GM18502 (cell line): ENCODE measurements around the gene PANX1.
"Not testable (repeated sequence)": the region's sequence is repeated elsewhere in the genome, so short reads cannot be mapped to it uniquely, and the experiment has no call there.

ENCODE experiments used
- ATAC-seq: cut with Tn5 transposase; IDR thresholded peaks from one replicate; pipeline ENCODE4 v1.9.1; 2021; ENCODE audit warnings: mild to moderate bottlenecking; ENCODE audit not compliant: unreplicated experiment, poor library complexity

The PANX1 gene

GRCh38 chr11:94128746-94129511, at the start of gene PANX1:
PANX1 (plus strand) TSS chr11:94128841; CDS start chr11:94129313, 472 bp downstream.
- peak; percentile 91 for ATAC-seq

- no peak for ATAC-seq
Observed at GRCh38 chr11:94084164-94084563, 44.5 kb upstream of the PANX1 start.

GRCh38 chr11:94088906-94089305, 39.7 kb upstream of the PANX1 start:
- ATAC-seq = no peak

- ATAC-seq = no peak
Observed at GRCh38 chr11:94089341-94089740, 39.3 kb upstream of the PANX1 start.

- no peak for ATAC-seq
Observed at GRCh38 chr11:94090401-94090800, 38.2 kb upstream of the PANX1 start.

GRCh38 chr11:94091091-94091490, 37.5 kb upstream of the PANX1 start:
- ATAC-seq = no peak

GRCh38 chr11:94100253-94100652, 28.4 kb upstream of the PANX1 start:
- no peak for ATAC-seq

- no peak for ATAC-seq
Observed at GRCh38 chr11:94103471-94103870, 25.2 kb upstream of the PANX1 start.

GRCh38 chr11:94104734-94105133, 23.9 kb upstream of the PANX1 start:
- no peak for ATAC-seq

GRCh38 chr11:94106716-94107115, 21.9 kb upstream of the PANX1 start:
- no peak for ATAC-seq

- no peak for ATAC-seq
Observed at GRCh38 chr11:94107363-94107762, 21.3 kb upstream of the PANX1 start.

GRCh38 chr11:94111241-94111640, 17.4 kb upstream of the PANX1 start:
- no peak for ATAC-seq

- no peak for ATAC-seq
Observed at GRCh38 chr11:94111660-94112059, 17.0 kb upstream of the PANX1 start.

GRCh38 chr11:94112206-94112953, 16.3 kb upstream of the PANX1 start:
- no peak for ATAC-seq

GRCh38 chr11:94117197-94117574, 11.5 kb upstream of the PANX1 start:
- no peak for ATAC-seq

- ATAC-seq = no peak
Observed at GRCh38 chr11:94117871-94118270, 10.8 kb upstream of the PANX1 start.

- not testable (repeated sequence) for ATAC-seq
Observed at GRCh38 chr11:94119676-94120075, 9.0 kb upstream of the PANX1 start.

GRCh38 chr11:94120516-94120915, 8.1 kb upstream of the PANX1 start:
- ATAC-seq = not testable (repeated sequence)

GRCh38 chr11:94120946-94121345, 7.7 kb upstream of the PANX1 start:
- ATAC-seq = no peak

GRCh38 chr11:94125407-94126115, 3.1 kb upstream of the PANX1 start:
- no peak for ATAC-seq

GRCh38 chr11:94127638-94128037, 1.0 kb upstream of the PANX1 start:
- no peak for ATAC-seq
